HG03196 (cell line): Measurements from ENCODE around the gene GID4.
A peak's percentile ranks its signal among the peaks of the same experiment; 100 is the strongest.
"Not testable (repeated sequence)": the region's sequence is repeated elsewhere in the genome, so short reads cannot be mapped to it uniquely, and the experiment has no call there.

ENCODE experiments used
- ATAC-seq: cut with Tn5 transposase; IDR thresholded peaks from one replicate; pipeline ENCODE4 v1.9.1; 2021; ENCODE audit not compliant: unreplicated experiment

The GID4 gene

DNA sequence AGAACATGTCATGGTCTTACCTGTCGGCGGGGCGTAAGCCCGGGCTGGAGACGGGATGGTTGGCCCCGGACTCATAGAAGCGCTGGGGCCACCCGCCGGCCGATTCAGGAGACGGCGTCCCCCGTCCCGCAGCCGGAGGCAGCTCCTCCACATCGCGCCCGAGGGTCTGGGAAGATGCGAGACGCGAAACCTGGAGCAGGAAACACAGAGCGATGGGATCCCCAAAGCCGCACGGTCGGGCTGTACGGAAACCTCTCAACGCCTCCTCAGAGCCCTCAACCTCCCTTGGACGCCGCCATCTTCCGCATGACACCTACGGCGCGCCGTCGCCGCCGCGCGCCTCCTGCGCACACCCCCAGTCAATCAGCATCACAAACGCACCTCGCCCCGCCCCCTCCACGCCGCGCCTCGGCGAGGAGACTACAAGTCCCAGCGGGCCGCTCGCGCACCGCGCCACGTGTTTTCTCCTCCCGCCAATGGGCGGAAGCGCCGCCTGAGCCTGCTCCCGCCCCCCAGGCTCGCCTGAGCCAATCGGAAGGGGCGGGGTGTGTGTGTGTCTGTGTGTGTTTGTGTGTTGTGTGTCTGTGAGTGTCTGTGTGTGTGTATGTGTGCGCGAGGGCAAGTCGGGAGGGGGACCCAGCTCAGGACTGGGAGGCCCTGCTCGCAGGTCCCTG is at the start of gene GID4, which contains the start of gene ATPAF2:
GID4 (plus strand) TSS at position 548 of the 674 bp plus-strand sequence; CDS start at position 605, 57 bp downstream.
ATPAF2 (minus strand) TSS at position 308 of the 674 bp plus-strand sequence; CDS start at position 153, 155 bp downstream.
- peak; percentile 90 for ATAC-seq

DNA sequence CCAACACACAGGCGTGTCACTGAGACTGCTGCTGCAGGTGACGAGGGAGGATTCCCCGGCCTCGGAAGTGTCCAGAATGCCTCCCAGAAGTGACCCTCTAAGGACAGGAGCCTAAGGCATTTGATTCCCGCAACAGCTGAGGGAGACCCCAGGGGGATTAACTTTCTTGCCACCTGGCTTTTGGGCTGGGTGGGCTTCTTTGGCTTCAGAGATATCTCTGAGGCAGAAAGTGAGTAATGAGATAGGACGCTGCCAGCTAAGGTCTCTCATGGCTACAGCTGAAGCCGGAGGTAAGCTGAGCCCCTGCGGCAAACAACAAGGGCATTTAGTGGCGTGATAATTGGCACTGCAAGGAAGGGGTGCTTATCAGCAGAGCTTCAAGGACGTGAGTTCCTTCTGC is 49.6 kb upstream of the GID4 start:
- no peak for ATAC-seq

DNA sequence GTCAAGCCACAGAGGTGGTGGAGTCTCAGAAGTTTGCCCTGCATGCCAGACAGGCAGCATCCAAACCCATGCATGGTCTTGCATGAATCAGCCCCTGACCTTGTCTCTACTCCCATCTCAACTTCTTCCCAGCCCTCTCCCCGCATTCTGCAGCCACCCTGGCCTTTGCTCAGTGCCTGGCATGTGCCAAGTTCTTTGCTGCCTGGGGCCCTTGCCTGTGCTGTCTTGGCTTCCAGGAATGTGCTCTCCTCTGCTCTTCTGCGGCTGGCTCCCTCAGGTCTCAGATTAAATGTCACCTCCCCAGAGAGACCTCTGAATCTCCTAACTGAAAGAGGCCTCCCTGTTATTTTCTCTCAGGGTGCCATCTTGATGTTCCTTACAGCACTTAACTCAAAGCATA is 48.9 kb upstream of the GID4 start:
- no peak for ATAC-seq

DNA sequence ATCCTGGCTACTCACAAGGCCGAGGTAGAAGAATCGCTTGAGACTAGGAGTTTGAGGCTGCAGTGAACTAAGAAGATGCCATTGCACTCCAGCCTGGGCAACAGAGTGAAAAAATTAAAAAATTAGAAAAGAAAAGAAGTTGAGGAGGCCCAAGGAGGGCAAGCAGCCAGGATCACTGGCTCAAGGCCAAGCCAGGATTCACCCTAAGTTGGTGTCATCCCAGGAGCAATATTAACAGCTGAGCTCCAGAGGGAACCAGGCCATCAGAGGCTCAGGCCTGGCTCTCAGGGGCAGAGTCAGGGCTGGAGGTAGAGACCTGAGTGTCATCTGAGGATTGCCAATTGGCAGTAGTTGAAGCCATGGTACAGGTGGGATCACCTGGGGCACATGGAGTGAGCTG is 45.8 kb upstream of the GID4 start:
- ATAC-seq, result no peak

DNA sequence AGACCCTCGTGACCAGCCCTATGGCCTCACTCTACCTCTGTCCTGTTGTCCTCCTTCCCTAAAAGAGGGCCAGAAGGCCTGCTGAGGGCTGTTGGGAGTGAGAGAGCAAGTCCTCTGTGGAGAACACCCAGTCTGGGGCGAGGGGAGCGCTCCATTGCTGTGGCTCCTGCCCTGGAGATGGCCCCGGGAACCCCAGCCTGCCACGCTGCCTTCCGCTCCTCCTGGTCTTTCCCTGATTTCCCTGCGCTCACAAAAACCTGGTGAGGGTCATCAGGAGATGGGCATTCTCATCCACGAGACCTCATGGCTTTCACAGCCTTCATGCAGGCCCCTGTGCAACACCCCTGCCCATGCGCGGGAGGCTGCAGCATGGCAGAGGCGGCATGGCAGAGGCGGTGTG is 45.4 kb upstream of the GID4 start:
- ATAC-seq, result no peak

DNA sequence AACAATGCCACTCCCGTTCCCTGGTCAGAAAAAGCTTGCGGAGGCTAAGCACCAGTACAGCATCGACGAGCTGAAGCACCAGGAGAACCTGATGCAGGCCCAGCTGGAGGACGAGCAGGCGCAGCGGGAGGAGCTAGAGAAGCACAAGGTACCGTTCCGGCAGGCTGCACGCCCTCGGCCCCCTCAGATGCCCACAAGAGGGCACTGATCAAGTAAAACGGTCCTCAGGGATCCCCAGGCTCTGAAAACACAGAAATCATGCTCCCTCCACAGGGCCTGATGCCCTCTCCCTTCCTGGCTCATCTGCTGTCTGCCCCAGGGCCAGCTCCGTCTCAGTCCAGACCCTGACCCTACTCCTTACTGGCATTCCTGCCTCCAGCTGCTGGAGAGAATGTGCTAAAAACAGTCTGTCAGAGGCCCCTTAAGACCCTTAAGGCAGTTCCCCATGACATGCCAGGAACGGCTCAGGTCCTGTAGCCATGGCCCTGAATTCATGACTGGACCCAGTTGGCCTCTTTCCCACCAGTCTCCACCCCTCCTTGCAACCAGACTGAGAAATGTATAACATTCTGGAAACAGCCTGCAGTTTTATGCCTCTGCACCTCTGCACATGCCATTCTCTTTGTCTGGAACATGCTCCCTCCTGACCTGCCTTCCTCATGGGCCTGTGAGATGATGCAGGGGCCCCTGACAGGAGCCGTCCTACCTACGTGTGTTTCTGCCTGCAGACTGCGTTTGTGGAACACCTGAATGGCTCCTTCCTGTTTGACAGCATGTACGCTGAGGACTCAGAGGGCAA is 44.7 kb upstream of the GID4 start:
- no peak for ATAC-seq

DNA sequence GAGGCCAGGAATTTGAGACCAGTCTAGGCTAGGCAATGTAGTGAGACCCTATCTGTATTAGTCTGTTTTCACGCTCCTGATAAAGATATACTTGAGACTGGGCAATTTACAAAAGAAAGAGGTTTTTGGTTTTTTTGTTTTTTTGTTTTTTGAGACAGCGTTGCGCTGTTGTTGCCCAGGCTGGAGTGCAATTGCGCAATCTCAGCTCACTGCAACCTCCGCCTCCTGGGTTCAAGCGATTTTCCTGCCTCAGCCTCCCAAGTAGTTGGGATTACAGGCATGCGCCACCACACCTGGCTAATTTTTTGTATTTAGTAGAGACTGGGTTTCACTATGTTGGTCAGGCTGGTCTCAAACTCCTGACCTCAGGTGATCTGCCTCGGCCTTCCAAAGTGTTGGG is 43.3 kb upstream of the GID4 start:
- ATAC-seq, result not testable (repeated sequence)

DNA sequence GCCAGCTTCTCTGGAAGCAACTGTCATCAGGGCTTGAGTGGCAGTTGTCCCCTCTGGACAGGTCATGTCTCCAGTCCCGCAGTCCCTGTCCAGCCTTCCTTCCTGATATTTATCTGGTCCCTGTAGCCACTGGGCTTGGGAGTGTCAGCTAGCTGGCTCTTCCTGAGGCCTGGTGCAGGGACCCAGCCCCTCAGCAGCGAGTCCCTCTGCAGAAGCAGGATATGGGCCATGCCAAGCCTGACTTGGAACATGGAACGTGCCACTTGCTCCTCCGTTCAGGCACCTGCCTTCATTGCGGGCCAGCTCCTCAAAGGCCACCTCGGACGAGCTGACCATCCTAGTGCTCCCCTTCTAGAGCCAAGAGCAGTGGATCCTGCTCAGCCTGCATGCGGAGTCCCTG is 40.3 kb upstream of the GID4 start:
- no peak for ATAC-seq

DNA sequence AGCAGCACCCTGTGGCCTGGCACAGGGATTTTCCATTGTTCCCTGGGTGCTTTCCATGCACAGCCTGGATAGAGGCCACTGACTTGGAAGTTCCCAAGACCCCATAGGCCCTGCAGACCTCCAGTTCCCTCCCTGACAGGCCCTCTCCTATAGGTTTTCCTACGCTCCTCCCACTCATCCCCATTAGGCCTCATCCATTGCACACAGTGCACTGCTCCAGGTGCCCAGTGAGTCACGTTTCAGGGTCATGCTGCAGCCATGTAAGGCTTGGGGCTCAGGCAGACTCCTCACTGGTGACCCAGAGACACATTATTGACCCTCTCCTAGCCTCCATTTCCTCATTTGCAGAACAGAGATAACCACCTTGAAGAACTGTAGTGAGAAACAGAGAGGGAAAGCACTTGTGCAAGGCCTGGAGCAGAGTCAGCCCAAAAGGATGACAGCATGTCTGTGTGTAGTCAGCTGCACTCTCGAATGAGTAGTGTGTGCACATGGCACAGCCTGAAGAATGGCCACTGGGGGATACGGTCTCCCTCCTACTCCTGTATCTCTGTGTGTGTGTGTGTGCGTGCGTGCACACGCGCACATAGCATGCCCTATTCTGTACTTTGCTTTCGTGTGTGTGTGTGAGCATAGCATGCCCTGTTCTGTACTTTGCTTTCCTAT is 39.7 kb upstream of the GID4 start:
- ATAC-seq, result no peak

DNA sequence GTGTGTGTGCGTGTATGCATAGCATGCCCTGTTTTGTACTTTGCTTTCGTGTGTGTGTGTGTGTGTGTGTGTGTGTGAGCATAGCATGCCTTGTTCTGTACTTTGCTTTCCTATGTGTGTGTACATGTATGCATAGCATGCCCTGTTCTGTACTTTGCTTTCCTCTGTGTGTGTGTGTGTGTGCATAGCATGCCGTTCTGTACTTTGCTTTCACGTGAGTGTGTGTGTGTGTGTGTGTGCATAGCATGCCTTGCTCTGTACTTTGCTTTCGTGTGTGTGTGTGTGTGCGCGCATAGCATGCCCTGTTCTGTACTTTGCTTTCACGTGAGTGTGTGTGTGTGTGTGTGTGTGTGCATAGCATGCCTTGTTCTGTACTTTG is 39.2 kb upstream of the GID4 start:
- ATAC-seq, result no peak

DNA sequence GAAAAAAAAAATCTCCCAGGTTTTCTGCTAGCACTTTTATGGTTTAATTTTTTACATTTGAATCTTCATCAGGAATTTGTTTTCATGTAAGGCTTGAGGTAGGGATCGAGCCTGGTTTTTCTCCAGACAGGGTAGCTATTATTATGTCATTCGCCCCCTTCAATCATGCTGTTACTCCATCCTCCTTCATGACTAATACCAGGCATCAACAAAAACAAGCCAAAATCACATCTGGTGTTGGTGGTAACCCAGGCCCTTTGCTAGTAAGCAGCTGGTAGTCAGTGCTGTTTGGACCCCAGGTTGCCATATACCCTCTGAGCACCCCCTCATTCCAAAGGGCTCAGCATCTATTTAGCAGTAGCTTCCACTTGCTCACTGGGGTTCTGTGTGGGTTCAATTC is 37.0 kb upstream of the GID4 start:
- no peak for ATAC-seq

DNA sequence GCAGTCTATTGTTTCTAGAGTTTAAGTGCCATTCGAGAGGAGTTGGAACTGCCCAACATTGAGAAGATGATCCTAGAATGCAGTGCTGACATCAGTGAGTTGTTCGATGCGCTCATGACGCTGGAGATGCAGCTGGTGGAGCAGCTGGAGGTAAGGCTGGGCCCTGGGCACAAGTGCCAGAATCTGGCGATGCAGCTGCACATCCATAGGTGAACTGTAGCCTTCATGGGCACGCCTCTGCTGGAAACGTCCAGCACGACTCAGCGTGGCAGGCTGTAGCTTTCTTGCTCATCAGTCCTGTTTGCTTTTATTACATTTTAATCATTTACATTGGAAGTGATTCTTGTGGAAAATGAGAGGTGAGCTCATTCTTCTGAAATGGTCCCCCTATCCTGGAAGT is 34.9 kb upstream of the GID4 start:
- ATAC-seq, result no peak

DNA sequence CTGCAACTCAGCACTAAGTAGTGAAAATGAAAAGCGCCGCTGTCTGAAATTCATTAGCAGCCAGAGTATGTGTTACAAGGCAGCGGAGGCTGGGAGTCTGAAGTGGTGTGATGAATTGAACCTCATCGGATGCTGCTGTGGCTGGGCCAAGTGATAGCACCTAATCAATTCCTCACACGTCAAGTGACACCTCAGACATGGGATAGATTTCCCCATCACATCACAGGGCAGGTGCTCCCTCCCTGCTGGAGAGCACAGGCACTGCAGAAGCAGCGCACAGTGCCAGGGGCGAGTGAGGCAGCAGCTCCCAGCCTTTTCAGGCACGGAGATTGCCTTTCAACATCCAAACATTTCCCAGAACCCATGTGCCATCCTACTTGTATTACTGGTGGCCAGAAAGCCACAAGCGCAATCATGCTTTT is 34.3 kb upstream of the GID4 start:
- ATAC-seq, result no peak

DNA sequence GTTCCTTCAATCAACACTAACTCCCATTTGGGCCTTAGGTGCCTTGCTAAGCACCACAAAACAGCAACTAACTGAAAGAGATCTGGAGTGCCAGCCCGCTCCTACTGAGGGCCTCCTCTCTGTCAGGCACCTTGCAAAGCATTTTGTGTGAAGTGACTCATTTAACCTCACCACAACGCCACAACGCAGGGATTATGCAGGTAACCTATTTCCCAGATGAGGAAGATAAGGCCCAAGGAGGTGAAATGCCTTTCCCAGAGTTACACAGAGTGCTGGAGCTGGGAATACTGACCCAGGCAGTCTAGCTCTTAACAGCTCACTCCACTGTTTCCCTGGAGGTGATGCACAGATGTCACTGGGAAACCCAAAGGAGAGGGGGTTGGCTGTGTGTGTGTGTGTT is 33.7 kb upstream of the GID4 start:
- no peak for ATAC-seq

DNA sequence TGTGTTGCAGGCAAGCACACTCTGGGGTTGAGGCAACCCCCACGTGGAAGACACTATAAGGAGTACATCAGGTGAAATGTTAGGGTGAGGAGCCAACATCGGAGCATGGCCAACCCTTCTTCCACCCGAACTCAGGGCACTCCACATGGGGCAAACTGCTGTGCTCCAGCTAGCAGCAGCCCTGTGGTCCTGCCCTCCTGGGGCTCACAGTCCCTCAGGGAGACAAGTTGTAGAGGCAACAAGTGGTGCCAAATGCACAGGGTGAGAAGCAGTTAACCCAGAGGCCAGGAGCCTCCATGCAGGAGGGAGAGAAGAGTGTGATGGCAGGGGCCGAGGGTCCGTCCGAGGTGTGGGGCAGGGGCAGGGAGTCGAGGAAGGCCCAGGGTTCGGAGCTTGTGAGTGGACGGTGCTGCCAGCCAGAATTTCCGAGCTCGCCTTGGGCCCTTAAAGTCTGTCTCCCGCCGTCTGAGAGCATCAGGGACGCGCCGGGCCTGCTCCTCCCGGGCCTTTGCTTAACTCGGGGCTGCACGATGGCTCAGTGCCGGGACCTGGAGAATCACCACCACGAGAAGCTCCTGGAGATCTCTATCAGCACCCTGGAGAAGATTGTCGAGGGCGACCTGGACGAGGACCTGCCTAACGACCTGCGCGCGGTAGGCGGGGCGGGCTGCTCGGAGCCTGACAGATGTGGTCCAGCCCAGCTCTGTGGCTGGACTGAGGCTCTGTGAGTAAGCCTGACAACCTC is 32.5 kb upstream of the GID4 start:
- no peak for ATAC-seq

DNA sequence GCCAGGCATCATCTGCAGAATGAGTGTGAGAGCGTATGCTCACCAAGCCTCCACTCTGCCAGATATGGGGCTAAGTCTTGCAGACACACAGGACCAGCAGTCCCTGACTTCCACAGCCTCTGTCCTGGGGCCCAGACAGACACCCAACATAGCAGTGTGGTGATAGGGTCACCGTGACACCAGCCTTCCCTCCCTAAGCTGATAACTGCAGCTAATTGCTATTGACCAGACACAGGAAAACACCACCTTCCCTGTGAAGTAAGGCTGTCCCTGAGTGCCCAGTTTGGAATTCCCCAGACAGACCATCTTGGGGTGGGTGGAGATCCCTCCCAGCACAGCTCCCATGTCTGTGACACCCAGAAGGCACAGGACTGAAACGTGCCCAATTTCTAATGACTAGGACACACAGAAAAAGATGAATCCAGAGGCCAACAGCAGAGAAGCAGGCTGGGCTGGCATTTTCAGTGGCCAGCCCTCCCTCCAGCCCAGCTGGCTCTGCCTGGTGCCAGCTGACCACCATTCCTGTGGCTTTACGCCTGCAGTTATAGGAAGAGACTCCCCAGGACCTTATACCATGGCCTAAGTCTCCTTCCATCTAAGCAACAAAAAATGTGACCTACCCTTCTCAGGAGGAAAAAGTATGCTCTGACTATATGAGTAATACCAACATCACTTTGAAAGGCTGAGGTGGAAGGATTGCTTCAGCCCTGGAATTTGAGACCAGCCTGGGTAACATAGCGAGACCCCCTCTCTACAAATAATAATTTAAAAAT is 30.5 kb upstream of the GID4 start:
- no peak for ATAC-seq

DNA sequence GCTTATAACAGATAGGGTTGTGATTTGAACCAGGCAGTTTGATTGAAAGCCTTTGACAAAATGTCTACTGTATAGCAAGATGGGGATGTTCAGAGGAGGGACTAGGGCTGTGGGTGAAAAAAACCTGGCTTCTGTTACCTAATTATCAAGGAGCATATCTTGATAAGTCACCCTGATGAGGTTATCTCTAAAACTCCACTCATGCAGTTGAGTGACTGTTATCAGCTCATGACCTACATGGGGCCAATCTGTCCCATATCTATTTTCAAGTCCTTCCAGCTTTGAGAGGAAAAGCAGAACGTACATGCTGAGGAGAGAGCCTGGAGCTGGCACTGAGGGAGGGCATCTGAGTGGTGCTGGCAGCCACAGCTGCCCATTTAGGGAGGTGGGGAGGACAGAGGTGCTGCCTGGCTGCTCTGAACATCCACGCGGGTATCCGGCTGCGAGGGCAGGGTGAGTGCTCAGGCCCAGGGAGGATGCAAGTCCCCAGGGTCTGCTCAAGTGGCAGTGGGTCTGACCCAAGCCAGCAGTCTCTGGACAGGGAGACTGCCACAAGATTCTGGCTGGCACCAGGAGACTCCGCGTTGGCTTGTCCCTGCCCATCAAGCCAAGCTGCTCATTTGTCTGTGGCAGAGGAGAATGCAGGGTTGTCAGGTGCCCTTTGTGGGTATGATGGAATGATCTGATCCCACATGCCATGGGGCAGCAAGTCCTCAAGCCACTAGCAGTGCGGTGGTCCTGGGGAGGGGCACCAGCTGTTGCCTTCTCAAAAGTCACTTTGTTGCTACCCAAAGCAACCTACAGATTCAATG is 29.4 kb upstream of the GID4 start:
- ATAC-seq, result no peak

DNA sequence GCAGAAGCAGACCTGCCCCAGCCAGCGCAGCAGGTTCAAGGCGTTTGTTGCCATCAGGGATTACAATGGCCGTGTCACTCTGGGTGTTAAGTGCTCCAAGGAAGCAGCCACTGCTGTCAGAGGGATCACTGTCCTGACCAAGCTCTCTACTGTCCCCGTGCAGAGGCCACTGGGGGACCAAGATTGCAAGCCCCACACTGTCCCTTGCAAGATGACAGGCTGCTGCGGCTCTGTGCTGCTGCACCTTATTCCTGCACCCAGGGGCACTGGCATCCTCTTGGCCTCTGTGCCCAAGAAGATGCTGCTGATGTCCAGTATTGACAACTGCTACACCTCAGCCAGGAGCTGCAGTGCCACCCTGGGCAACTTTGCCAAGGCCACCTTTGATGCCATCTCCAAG is 27.9 kb upstream of the GID4 start:
- ATAC-seq, result no peak

DNA sequence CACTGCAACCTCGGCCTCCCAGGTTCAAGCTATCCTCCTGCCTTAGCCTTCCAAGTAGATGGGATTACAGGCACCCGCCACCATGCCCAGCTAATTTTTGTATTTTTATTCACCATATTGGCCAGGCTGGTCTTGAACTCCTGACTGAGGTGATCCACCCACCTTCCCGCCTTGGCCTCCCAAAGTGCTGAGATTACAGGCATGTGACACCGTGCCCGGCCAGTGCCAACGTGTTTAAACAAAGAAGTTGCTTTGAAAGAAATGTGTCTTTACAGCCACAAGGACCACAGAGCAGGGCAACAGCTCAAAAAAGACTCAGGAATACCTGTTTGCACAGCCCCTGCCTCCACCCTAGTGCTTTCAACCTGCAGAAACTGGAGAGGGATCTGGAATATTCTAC is 25.2 kb upstream of the GID4 start:
- ATAC-seq, result no peak

DNA sequence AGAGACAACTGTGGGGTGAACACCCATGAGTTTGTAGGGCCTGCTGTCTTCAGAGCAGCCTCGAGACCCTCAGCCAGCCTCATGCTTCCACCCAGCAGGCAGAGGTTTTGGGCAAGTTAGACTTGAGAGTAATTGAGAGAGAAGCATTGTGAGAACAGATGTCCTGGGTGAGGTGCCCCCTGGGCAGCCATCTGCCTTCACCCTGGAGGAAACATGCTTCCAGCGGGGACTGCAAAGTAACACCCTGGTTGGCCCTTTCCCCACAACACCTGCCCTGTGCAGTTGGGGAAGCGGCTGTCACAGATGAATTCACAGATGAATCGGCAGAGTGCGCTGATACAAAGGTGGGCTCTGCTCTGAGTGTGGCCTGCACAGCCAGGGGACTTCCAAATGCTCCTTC is 23.6 kb upstream of the GID4 start:
- no peak for ATAC-seq
